DMS53 treated with DMSO at 0.1 percent for 48 hours (cell line): Measurements from ENCODE around the gene PPP1CC.
"Not testable (repeated sequence)": the region's sequence is repeated elsewhere in the genome, so short reads cannot be mapped to it uniquely, and the experiment has no call there.

Experiments
- DNase-seq: peaks from one replicate; lab custom pipeline; 2025; ENCODE audit not compliant: unreplicated experiment; lab: John Stamatoyannopoulos, UW

Gene PPP1CC

GRCh38 chr12:110742718-110743570 lies at the start of gene PPP1CC:
Gene PPP1CC (minus strand): TSS chr12:110742891. CDS start chr12:110742707, 184 bp downstream.
- peak; percentile 91 for DNase-seq

GRCh38 chr12:110791589-110791988 lies 48.9 kb upstream of the PPP1CC start:
- no peak for DNase-seq

GRCh38 chr12:110790301-110790700 lies 47.6 kb upstream of the PPP1CC start:
- no peak for DNase-seq

GRCh38 chr12:110786012-110786411 lies 43.3 kb upstream of the PPP1CC start:
- DNase-seq: no peak

- no peak for DNase-seq
Measured at GRCh38 chr12:110785240-110785639, 42.5 kb upstream of the PPP1CC start.

GRCh38 chr12:110782922-110783321 lies 40.2 kb upstream of the PPP1CC start:
- no peak for DNase-seq

- no peak for DNase-seq
Measured at GRCh38 chr12:110782094-110782493, 39.4 kb upstream of the PPP1CC start.

- no peak for DNase-seq
Measured at GRCh38 chr12:110780448-110780847, 37.8 kb upstream of the PPP1CC start.

GRCh38 chr12:110778833-110779577 lies 36.3 kb upstream of the PPP1CC start:
- no peak for DNase-seq

- no peak for DNase-seq
Measured at GRCh38 chr12:110776410-110776809, 33.7 kb upstream of the PPP1CC start.

GRCh38 chr12:110775997-110776396 lies 33.3 kb upstream of the PPP1CC start:
- DNase-seq: no peak

GRCh38 chr12:110774824-110775223 lies 32.1 kb upstream of the PPP1CC start:
- DNase-seq: no peak

- DNase-seq: no peak
Measured at GRCh38 chr12:110768960-110769359, 26.3 kb upstream of the PPP1CC start.

GRCh38 chr12:110767863-110768262 lies 25.2 kb upstream of the PPP1CC start:
- no peak for DNase-seq

GRCh38 chr12:110766311-110767154 lies 23.8 kb upstream of the PPP1CC start:
- no peak for DNase-seq

GRCh38 chr12:110765572-110765971 lies 22.9 kb upstream of the PPP1CC start:
- DNase-seq: not testable (repeated sequence)

GRCh38 chr12:110765111-110765510 lies 22.4 kb upstream of the PPP1CC start:
- DNase-seq: no peak

- DNase-seq: no peak
Measured at GRCh38 chr12:110763583-110763982, 20.9 kb upstream of the PPP1CC start.

GRCh38 chr12:110762891-110763290 lies 20.2 kb upstream of the PPP1CC start:
- no peak for DNase-seq

GRCh38 chr12:110760204-110760609 lies 17.5 kb upstream of the PPP1CC start:
- peak; percentile 16 for DNase-seq

GRCh38 chr12:110758922-110759321 lies 16.2 kb upstream of the PPP1CC start:
- DNase-seq: no peak
